ENCODE measurements around the gene EZH1.

Gene EZH1

DNA sequence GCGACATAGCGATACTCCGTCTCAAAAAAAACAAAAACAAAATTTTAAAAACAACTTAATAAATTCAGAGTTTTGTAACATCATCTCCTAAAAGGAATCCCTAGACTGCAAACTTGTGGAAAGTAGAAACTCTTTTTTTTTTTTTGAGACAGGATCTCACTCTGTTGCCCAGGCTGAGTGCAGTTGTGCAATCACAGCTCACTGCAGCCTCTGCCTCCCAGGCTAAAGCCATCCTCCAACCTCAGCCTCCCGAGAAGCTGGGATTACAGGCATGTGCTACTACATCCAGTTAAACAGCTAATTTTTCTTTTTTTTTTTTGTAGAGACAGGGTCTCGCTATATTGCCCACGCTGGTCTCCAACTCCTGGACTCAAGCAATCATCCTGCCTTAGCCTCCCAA is 19.7 kb downstream of the EZH1 start:
- DNase-seq (ENCODE audit: low read depth, low spot score), result no peak
- H3K27ac ChIP-seq, result no peak overlapping the region

DNA sequence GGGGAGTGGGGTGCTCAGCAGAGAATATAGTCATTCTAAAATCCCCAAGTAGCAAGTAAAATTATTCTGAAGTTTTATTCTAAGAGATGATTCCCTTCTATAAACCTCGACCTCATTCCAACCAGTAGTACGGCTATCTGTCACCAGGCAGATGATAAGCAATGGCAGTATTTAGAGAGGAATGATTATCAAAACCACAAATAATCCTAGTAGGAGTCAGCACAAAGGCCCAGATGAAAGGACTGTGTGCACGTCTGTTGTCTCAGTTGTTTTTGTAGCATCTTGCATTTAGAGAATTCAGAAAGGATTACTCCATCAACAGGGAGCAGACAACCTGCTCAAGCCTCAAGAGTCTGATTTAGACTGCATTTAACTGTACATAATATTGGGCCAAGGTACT is 21.2 kb downstream of the EZH1 start:
- no peak overlapping the region for H3K27ac ChIP-seq
- DNase-seq (ENCODE audit: low read depth, low spot score), result no peak

DNA sequence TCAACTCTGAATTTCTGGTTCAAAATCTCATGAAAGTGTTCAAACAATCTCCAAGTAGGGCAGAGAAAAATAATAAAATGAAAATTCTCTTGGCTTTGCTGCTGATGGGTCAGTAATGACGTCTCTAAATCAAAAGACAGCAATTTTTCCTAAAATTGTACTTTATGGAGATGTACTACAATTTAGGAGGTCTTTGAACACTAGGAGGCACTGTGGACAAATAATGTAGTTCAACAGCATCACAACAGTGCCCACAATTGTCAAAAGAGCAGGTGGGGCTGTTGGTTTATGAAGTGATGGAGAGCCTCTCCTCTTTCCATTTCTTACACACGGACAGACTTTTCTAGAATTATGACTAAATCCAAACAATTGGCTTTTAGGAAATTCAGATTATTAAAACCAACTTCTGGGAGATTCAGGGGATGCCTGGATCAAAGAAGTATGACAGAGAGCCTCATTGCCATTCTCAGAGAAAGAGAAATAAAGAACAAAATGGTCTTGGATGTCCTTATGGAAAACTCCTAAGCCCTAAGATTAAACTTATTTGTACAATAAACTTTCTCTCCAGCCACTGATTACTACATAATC is 23.8 kb downstream of the EZH1 start:
- no peak overlapping the region for H3K27ac ChIP-seq
- DNase-seq (ENCODE audit: low read depth, low spot score), result no peak

DNA sequence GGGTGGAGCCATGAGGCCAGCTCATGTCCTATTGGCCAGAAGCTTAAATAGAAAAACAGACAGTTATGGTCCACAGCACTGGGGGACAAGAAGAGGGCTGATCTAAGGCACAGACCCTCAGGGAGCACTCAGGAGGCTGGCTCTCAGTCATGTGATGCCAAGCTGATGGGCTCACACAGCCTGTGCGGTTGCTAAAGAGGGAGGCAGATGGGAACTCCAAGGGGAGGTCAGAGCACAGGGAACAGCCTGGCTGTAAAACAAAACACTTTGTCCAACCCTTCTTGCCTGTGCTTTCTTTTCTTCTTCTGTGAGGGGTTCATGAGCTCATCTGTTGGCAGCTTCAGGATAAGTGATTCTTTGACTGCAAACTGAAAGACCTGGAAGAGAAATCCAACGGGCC is 35.3 kb downstream of the EZH1 start:
- H3K27ac ChIP-seq, result no peak overlapping the region
- no peak for DNase-seq (ENCODE audit: low read depth, low spot score)

DNA sequence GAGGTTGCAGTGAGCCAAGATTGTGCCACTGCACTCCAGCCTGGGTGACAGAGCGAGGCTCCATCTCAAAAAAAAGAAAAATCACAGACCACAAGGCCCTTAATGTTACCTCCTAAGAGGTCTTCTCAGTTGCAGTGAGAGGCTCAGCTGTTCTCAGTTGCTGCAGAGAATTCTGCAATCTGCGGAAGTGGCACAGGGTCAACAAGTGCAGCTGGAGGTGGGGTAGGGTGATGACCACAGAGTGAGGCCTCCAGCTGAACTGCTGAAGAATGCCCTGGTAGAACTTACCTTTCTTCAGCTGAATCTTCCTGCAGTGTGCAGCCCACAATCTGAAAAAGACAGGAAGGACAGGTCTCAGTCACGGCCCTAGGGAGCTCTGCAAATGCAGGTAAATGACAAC is 36.3 kb downstream of the EZH1 start:
- no peak overlapping the region for H3K27ac ChIP-seq

DNA sequence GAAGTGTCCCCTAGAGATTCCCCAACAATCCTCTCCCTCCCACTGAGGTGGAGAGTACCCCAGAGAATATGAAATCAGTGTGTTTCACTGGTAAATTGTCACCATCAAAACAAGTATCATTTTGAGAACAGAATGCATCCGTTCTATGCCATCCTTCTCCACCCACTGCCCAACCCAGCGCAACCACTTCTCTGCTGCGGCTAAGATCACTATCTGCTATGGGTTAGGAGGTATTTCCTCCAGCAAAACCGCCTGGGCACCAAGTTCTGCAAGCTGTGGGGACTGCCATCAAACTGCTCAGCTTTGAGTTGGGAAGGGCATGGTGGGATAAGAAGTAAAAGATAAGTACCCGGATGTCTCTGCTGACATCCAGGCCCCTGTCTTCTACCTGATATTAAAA is 38.1 kb downstream of the EZH1 start:
- no peak for DNase-seq (ENCODE audit: low read depth, low spot score)
- H3K27ac ChIP-seq, result no peak overlapping the region

More for the DNA sequence above, 36.3 kb downstream of the EZH1 start:
- DNase-seq (ENCODE audit: low read depth, low spot score), result no peak

DNA sequence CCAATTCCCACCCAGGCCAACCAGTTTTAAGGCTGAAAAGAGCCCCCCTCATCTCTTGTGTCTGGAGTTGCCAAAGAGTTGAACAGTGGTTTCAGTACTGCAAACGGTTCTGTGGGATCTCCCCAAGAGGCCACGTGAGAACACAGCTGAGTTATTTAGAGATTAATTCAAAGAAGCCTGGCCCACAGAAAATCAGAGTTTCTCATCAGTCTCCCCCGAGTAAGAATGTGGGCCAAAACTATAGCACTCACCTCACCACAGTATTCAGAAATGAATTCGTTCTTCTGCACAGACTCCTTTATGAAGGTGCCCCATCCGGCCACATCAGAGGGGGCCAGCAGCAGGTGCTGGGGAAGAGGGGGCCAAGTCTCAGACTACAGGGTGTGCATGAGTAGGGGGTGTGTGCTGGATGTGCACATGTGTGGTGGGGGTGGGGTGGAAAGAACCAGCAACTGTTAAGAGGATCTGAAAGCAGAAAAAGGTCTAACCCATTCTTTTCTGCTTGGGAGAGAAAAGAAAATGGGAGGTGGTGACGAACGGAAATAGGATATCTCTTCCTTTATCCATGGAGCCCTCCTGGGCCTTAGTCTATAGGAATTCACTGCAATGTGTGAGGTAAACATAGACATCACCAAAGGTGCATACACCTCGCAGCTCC is 39.9 kb downstream of the EZH1 start:
- no peak overlapping the region for H3K27ac ChIP-seq
- no peak for DNase-seq (ENCODE audit: low read depth, low spot score)

DNA sequence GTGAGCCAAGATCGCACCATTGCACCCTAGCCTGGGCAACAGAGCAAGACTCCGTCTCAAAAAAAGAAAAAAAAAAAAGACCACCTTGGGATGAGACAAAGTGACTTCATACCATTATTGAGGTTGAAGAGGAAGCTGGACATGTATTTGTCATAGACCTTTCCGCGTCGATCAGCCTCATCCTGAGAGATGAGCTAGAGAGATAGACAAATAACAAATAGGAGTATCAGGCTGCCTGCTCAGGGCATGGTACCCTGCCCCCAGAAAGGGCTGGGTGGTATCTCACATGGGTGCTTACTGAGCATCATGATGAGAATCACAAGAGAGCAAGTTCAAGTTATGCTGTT is 40.4 kb downstream of the EZH1 start:
- no peak for DNase-seq (ENCODE audit: low read depth, low spot score)
- no peak overlapping the region for H3K27ac ChIP-seq

DNA sequence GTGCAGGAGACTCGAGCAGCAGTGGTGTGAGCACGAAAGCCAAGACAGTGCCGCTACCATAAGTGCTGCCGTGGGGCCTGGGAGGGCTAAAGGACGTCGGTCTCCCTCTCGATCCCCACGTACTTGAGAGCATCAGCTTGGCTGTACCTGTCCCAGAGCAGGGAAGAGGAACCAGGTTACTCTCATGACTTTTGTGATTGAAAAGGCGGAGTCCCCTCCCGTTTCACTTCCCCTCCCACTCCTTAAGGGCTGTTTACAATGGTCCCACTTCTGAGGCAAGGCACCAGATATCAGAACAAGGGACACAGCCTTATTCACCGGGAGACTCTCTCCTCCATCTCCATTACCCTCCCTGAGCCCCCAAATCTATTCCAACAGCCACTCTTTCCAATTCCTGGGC is 42.4 kb downstream of the EZH1 start:
- H3K27ac ChIP-seq, result no peak overlapping the region
- no peak for DNase-seq (ENCODE audit: low read depth, low spot score)

DNA sequence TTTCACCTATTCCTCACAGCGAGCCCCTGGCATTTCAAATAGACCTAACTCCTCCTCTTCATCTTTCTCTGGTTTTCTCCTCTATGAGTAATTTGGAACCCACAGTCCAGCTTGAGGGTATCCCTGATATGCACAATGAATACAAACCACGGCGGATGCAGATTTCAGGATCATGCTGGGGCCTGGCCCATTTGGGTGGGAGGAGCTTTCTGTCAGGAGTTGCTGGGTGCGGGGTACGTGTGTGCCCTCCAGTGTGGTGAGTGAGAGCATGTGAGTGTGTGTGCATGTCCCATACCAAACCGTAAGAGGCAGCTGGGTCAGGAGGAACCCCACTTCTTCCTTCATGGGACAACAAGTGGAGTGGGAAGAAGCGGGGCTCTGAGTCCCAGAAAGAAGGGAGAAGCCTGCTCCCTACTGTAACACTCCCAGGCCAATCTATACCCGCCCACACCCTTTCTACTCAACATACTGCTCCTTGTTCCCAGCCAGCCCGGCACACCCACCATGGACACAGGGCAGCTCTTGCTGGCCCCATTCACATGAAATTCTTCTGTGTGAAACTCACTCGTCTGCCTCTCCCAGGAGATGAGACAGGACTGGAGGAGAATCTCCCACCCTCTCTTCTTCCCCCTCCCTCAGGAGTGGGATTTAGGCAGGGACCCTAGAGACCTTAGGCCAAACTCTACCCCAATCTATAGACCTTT is 44.1 kb downstream of the EZH1 start:
- H3K27ac ChIP-seq, result no peak overlapping the region
- no peak for DNase-seq (ENCODE audit: low read depth, low spot score)

DNA sequence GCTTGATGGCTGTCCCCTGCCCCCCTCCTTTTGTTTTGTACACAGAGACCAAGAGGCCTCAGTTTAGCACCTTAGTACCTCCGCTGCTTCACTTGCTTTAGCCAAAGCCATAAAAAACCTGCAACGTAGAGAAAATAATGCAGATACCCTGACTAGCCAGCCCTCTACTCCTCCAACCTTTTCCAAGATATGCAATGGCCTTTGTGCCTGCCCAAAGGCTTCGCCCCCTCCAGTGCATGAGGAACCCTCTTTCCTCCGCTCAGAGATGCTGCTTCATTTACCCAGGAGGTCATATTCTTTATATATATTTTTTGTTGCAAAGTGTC is 45.5 kb downstream of the EZH1 start:
- DNase-seq (ENCODE audit: low read depth, low spot score), result no peak

DNA sequence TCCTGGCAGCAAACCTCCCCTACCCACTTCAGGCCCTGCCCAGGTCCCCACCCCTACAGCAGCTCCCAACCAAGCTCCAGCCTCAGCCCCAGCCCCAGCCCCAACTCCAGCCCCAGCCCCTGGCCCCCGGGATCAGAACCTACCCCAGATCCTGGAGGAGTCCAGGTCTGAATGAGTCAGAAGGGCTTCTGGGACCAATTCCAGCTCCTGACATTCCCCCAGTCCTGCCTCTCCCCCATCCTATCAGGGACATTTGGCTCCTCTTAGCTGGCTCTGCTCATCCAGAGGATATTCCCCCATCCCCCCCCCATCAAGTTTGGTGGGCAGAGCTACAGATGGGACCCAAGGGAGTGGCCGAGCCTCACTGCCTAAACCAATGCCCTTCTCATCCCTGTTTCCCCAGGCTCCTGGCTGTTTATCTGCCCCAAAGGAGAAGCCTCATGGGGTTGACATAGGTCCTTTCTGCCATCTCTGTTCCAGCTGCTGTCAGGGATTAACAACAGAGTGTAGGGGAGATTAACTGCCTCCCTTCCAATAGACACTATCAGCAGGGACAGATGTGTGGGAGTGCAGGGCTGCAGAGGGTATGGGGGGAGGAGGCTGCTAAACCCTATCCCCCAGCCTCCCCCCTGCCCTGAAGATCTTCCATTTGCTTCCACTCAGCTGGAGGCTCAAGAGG is 46.0 kb downstream of the EZH1 start:
- no peak for DNase-seq (ENCODE audit: low read depth, low spot score)

More for the DNA sequence above, 45.5 kb downstream of the EZH1 start:
- H3K27ac ChIP-seq, result no peak overlapping the region

DNA sequence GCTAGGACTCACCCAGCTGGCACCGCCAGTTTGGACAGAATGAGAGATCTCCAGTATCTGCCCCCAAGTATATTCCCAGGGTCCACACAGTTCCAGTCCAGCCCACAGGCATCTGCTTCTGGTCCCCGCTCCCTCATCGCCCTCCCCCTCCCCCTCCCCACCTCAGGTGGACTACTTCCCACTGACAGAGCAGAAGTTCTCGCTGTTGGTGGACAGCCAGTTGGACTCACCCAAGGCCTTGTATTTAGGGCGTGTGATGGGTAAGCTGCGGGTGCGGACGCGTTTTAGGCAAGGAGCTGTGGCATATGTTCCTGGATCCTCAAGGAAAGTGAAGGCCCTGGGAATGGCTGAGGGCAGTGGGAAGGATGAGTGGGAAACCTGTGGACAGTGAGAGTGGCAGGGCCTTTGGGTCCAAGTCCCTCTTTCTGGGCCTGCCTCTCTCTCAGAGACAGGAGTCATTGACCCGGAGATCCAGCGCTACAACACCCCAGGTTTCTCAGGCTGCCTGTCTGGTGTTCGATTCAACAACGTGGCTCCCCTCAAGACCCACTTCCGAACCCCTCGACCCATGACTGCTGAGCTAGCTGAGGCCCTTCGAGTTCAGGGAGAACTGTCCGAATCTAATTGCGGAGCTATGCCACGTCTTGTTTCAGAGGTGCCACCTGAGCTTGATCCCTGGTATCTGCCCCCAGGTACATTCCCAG is 47.6 kb downstream of the EZH1 start:
- H3K27ac ChIP-seq, result no peak overlapping the region
- DNase-seq (ENCODE audit: low read depth, low spot score), result no peak

More for the DNA sequence above, 46.0 kb downstream of the EZH1 start:
- H3K27ac ChIP-seq, result no peak overlapping the region

DNA sequence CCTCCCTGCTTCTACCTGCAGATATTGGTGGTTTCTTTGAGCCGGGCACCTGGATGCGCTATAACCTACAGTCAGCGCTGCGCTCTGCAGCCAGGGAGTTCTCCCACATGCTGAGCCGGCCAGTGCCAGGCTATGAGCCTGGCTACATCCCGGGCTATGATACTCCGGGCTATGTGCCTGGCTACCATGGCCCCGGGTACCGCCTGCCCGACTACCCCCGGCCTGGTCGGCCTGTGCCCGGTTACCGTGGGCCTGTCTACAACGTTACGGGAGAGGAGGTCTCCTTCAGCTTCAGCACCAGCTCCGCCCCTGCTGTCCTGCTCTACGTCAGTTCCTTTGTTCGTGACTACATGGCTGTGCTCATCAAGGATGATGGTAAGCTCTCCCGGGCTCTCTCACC is 49.3 kb downstream of the EZH1 start:
- no peak for DNase-seq (ENCODE audit: low read depth, low spot score)
- no peak overlapping the region for H3K27ac ChIP-seq

DNA sequence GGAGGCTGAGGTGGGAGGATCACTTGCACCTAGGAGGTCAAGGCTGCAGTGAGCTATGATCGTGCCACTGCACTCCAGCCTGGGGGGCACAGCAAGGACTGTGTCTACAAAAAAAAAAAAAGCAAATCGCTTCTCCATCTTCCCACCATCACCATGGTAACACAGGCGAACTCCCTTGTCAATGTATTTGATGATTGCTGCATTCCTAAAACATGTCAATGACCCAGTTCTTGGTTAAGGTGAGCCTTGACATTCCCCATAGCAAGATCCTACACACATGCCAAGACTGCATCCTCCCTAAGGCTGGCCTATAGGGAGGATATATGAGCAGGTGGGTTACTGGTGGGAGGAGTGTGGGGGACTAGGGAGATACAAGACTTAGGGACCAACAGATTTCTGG is 50.3 kb downstream of the EZH1 start:
- H3K27ac ChIP-seq, result no peak overlapping the region
- no peak for DNase-seq (ENCODE audit: low read depth, low spot score)

DNA sequence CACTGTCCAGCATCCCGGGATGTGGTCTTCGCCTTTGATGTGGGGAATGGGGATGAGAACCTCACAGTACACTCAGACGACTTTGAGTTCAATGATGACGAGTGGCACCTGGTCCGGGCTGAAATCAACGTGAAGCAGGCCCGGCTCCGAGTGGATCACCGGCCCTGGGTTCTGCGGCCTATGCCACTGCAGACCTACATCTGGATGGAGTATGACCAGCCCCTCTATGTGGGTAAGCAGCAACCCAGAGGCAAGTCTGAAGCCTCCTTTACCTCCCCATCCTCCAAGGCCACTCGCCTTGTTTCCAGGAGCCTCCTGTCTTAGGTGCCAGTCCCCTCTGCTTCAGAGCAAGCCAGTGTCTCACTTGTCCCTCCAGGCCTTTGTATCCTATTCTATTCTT is 52.4 kb downstream of the EZH1 start:
- no peak overlapping the region for H3K27ac ChIP-seq
- DNase-seq (ENCODE audit: low read depth, low spot score), result no peak

DNA sequence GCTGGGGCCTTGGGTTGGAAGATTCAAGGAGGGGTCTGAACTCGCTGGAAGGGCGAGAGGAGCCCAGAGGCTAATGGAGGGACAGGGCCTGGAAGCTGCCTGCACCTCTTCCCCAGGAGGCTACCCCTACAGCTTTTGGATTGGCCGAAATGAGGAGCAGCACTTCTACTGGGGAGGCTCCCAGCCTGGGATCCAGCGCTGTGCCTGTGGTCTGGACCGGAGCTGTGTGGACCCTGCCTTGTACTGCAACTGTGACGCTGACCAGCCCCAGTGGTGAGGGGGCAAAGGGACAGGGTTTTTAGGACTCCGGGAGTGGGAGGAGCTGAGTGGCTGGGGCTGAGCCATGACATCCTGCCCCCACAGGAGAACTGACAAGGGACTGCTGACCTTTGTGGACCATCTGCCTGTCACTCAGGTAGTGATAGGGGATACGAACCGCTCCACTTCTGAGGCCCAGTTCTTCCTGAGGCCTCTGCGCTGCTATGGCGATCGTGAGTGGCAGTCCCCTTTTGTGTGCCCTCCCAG is 53.8 kb downstream of the EZH1 start:
- H3K27ac ChIP-seq, result no peak overlapping the region
- no peak for DNase-seq (ENCODE audit: low read depth, low spot score)

DNA sequence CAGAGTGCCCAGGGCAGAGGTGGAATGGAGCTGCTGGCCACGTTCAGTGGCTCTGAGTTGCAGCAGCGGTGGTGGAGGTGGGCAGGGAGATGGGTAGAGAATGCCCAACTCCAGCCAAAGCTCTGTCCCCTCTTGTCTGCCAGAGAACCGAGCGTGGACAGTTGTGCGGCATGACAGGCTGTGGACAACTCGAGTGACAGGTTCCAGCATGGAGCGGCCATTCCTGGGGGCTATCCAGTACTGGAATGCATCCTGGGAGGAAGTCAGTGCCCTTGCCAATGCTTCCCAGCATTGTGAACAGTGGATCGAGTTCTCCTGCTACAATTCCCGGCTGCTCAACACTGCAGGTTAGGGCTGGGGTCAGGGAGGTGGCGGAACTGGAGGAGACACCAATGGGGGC is 54.2 kb downstream of the EZH1 start:
- DNase-seq (ENCODE audit: low read depth, low spot score), result no peak
- H3K27ac ChIP-seq, result no peak overlapping the region

DNA sequence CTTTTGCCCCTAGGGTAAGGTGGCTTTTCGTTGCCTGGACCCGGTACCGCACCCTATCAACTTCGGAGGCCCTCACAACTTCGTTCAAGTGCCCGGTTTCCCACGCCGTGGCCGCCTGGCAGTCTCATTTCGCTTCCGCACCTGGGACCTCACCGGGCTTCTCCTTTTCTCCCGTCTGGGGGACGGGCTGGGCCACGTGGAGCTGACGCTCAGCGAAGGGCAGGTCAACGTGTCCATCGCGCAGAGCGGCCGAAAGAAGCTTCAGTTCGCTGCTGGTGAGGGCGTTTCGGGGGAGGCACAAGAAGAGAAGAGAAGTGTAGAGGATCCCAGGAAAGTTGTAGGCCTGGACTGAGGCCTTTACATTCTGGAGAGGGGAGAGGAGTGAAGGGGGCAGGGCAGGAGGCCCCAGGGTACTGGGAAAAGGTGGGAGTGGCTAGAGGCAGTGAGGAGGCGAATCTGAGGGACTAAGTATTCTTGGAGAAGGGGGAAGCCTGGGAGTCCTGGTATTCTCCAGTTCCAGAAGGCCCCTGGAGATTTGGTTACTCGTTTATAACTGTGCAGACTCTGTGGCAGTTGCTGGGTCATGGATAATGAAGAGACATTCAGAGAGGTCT is 57.0 kb downstream of the EZH1 start:
- DNase-seq (ENCODE audit: low read depth, low spot score), result no peak
- H3K27ac ChIP-seq, result no peak overlapping the region

DNA sequence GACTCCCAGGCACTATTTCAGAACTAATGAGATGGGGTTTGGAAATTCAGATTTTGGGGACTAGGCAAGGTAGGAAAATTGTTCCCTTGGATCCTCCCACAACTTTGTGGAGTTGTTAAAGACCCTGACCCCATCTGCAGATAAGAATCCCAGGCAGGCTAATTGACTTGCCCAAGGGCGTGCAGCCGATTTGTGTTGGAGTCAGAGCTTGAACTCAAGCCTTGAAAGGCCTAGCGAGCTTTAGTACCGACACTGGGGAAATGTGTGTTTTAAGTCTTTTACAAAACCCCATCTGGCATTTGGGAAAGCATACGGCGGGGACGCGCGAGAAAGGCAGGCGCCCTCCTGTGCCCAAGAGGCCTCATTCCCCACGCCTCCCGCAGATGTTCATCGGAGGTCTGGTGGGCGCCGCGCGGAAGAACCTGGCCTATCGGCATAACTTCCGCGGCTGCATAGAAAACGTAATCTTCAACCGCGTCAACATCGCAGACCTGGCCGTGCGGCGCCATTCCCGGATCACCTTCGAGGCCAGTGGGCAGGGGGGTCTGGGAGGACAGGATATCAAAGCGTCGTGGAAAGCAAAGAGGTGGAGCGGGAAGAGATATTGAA is 58.2 kb downstream of the EZH1 start:
- DNase-seq (ENCODE audit: low read depth, low spot score), result no peak
- no peak overlapping the region for H3K27ac ChIP-seq
